Endometrial microvascular endothelial cells (primary cell): ENCODE measurements around the gene BCL2. TPM values are rescaled to one million over a fixed set of nuclear protein-coding genes. Genes with fewer than 3 reads are reported as not detected.

ENCODE experiments used
- in situ Hi-C: cut with HindIII; loops from 2 replicates; pipeline ENCODE4 v1.10.0; 2017; ENCODE audit warnings: low sequenced_read_pairs, low pct_unique_long_range_greater_than_20kb; ENCODE audit errors: inconsistent ontology term
- total RNA-seq: library from RNA; depleted of rRNA; stranded (reverse); fragments of >200 nt; gene quantifications from one replicate; pipeline ENCODE4 v1.2.3, GENCODE V29; 2015; ENCODE audit errors: inconsistent ontology term

Gene BCL2
- total RNA-seq, 1 donor from 2014 or later, result 0.56 TPM

DNA sequence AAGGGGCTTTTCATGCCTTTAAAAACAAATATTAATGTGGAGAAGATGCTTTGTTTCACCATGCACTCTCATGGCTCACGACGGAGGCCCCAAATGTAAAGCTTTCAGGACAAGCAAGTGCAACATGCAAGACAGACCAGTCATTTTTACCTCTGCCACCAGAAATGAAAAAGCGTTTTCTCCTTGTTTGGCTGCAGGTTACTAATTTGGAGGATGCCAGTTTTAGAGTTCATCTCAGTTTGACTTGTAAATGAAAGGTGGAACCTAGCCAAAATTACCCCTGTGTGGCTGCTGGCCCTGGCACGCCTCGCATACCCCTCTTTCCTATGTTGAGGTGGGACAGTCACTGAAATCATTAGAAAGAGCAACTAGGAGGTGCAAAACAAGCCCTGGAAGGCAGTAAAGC, 138.6 kb downstream of the BCL2 start:
- in situ Hi-C loops, result no loop called here

DNA sequence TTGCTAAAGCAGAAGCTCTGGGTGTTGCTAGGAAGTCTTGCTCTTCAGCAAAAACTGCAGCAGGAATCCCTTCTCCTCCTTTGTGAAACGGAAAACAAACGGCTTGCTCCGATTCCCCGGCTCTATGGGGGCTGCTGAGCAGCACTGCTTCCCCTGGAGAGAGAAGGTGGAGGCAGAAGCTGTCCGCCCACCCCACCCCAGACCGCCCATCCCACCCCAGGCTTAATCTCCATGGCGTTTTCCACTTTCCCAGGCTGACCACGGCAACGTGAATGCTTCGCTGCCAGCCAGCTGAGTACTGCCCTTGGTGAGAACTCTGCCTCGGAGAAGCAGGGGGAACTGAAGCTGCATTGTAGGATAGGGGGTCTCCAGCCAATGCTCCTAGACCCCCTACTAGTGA, 139.2 kb downstream of the BCL2 start:
- in situ Hi-C loops, result no loop called here

DNA sequence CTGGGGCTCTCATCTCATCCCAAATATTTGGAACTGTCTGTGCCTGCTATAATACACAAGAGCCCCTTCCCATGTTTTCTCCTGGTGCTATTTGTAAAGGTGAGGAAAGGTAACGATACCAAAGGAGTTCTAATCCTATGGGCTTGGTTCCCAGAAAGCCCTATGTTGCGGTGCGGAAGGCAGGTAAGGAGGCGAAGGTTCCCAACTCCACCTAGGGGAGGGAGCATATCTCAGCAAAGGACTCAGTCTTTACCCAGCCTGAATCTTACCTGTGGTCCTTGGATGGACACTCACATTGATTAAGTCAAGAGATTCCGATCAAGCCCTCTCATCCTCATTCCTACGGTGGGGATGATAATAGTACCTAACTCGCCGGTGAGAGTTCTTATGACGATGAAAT, 140.1 kb downstream of the BCL2 start:
- in situ Hi-C loops, result no loop called here

DNA sequence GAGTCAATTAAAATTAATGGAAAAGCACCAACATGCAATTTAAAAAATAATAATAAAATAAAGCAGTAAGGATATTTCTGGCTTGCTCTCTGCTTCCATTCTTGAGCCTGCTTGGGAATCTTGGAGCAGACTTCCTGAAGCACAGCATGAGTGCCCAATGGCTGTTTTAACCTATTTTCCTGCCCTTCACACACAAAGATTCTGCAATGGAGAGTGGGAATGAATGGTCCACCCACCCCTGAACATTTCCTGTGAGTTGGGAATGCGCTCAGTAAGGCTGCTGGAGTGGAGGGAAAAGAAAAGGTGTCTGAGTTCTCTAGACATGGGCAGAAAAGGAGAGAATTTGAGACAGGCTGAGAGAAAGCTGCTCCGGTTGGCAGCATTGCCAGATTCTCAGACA, 140.6 kb downstream of the BCL2 start:
- in situ Hi-C loops, result no loop called here

DNA sequence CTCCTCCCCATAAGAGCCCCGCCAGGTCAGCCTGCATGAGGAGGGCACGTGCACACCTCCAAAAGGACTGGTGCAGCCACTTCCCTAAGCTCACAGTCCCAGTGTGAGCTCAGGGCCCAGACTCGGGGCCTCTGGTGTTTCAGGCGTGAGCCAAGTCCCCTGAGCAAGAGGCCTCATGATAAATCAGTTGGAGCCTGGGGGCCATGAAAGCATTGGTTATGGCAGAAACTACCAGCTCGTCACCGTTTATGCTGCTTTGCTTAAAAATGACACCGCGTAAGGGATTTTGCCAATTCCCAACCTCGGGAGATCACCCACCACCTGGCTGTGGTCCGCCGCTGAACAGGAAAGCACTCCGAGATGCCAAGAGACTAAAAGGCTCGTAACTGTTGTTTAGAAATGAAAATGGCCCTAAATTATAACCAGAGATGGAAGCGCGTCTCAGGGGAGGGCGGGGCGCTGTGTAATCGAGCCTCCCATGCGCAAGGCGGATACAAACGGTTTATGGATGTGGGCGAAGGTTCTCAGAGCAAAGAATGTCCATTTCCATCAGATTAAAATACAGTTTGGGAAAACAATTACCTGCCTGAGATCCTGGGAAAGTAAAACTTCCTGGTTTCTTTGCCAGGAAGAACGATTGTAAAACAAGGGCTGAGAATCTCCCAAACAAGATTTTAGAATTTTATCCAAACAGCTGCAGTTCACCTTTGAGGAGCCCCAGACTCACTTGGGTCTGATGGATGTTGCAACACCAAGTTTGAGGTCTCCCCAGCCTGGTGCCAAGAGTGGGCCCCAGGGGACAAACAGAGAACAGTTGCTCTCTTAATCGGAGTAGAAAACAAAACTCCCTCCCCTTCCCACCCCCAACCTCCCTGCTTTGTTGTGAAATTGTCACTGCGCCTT, 141.4 kb downstream of the BCL2 start:
- in situ Hi-C loops, result no loop called here

DNA sequence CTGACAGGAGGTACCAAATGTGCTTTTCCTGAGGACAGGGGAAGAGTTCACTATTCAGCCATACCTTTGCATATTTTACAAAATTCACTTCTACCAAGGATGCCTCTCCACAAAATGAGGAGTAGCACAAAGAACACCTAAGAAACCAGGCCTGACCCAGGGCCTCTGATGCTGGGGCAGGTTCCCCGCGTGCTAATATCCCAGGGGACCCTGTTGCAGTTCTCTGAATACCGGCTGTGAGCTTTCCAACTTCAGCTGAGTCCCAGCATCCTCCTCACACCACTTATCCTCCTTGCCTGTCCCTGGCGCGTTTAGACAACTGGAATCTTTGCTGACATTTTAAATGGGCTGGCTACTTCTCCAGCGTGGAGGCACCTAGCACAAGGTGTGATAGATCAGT, 142.3 kb downstream of the BCL2 start:
- in situ Hi-C loops, result no loop called here

DNA sequence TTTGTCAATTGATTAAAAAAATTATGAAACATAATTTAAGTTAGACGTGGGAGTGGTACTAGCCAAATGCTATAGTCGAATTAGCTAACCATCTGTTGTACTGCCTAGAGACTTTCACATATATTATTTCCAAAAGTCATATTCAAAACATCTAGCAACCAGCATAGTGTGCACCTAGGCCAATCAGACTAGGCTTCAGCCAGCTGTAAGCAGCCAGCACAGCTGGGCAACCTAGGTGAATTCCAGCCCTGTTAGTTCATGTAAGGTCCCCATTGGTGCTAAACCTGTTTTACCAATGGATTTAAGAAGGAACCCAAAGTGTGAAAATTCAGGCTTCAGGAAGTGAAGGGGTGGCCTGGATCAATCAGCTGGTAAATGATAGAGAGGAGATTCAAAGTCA, 144.3 kb downstream of the BCL2 start:
- in situ Hi-C loops, result no loop called here

DNA sequence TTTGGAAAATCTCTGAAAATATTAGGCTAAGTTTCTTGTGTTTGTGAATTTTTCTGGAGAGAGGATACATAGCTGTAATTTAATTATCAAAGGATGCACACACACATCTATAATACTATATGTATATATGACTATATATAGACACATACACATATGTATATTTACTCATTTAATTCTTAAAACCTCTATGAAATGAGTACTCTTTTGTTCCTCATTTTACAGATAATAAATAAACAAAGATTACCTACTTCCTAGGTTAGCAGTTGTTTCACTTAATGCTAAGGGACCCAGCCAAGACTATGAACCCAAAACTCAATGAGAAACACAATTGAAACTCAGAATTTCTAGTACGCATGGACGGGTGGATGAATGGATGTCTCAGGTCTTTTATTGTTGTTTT, 145.6 kb downstream of the BCL2 start:
- in situ Hi-C loops, result no loop called here

DNA sequence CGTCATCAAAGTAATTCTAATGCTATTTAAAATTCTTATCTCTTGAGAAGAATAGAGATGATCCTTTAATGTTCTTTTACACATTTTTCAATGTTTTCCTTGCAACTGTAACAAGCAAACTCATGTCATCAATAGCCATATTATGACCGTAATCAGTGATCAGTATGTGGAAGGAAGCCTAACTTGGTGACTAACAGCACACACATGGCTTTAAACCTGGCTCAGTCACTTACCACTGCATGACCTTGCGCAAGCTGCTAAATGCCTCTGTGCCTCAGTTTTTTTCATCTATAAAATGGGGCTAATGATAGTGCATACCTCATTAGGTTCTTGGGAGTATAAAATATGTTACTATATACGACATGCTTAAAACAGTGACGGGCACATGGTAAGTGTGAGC, 149.7 kb downstream of the BCL2 start:
- in situ Hi-C loops, result no loop called here

DNA sequence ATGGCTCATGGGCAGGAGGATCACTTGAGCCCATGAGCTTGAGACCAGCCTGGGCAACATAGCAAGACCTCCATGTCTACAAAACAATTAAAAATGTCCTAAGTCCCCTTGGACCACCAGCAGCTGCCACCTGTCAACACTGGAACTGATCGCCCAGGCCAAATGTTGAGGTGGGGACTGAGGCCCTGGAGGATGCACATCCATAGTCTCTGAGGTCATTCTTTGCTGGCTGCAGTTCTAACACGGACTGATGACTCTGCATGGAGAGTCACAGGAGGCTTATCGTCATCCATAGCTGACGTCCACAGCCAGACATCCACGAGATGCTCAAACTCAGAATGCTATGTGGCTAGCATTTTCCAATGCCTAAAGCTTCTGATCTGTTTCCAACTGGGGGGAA, 151.3 kb downstream of the BCL2 start:
- in situ Hi-C loops, result no loop called here

DNA sequence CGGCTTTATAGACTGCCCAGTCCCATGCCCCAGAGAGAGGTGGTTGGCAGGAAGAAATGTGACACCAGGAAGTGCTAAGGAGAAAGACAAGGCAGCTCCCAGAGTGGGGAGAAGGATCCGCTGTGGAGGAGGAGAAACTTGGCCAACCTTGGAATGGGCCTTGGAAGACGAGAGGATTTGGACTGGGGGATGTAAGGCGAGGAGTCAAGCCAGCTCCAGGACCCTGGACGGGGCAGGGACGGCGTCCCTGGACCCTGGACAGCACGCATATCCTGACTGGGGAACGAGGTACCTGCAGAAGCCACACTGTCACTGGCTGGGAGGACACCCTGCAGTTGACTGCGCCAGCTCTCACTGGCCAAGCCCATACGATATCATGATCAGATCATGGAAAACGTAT, 153.4 kb downstream of the BCL2 start:
- in situ Hi-C loops, result no loop called here

DNA sequence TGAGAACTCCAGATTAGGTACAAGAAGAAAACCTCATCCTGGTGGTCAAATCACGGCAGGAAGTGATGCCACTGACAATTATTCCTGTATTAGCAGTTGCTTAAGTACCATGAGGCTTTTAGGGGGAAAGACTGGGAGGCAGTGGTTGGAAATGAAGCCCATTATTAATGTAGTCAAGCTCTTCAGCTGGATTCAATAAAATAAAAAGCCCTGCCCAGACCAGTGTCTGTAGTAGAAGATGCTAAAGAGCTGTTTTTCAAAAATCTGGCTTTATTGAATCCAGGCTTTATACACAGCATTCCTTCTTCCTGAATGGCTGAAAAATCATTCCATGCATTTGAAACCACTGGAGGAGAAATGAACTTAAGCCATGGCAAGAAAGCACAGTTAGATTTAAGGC, 155.2 kb downstream of the BCL2 start:
- in situ Hi-C loops, result no loop called here

DNA sequence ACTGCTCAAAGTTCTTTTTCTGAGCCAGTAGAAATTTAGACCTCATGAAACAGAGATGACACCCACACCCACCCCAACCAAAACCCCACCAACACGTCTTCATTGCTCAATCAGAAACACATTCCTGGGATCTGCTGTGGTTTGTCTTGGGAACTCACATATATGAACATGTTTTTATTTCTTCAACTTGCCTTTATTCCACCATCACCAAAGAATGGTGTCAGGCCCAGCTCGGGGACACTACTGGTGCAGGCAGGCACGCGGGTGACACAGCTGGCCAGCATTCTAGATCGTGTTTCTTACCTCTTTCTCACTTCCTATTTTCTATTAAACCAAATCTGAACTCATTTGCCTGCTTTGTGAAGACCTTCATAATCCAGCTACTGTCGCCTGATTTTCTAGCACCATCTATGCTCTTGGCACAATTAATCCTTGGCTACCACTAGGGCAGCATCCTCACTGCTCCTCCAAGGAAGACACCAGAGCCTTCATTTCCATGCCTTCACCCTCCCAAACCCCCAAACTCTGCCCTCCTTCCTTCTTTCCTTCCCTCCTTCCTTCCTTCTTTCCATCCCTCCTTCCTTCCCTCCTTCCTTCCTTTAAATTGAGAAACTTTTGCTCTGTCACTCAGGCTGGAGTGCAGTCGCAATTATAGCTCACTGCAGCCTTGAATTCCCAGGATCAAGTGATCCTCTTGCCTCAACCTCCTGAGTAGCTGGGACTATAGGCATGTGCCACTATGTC, 157.1 kb downstream of the BCL2 start:
- in situ Hi-C loops, result no loop called here

DNA sequence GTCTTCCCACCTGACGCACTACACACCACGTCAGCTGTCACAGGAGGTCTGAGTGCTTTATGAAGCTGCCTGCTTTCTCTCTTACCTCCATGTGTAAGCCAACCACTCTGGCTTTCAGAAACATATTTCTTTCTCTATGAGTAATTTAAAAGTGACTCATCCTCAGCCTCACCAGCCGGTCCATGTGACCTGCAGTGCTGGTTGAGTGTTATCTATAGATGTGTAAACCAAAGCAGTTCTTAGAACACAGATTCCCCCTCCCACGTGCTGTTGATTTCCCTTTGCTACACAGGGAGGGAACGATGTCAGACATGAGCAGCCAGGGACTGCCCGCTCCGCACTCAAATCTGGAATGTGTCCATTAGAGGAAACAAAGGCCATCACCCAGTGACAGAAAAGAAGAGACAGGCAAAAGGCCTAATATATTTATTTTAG, 157.8 kb downstream of the BCL2 start:
- in situ Hi-C loops, result no loop called here

DNA sequence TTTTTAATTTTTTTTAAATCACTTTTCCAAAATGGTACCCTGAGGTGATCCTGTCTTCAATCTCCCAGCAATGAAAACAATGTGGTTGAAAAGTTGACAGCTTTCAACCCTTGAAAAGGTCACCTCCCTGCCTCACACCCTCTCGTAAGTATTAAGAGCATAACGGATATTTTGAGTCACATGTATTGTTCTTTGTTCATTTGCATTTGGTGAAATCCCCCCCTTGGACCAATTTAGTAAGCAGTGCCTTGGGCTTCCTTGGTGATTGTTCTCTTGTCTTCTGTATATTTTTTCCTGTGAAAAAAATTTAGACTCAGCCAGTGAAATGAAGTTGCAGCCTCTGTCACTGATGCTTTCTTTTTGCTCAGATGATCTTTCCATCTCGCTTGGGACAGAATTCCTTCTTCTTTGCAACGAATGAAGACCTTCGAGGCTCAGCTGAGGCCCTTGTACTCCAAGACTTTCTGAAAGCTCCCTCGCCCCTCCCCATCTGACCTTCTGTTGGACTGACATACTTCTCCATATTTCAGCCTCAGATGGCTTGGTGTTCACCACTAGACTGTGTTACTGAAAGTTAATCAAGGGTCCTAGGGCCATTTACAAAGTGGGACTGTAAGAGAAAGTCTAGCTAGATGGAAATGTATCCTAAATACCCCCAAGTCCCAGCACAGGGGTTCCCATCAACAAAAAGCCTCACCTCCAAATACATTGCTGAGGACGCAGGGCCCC, 158.4 kb downstream of the BCL2 start:
- in situ Hi-C loops, result no loop called here

DNA sequence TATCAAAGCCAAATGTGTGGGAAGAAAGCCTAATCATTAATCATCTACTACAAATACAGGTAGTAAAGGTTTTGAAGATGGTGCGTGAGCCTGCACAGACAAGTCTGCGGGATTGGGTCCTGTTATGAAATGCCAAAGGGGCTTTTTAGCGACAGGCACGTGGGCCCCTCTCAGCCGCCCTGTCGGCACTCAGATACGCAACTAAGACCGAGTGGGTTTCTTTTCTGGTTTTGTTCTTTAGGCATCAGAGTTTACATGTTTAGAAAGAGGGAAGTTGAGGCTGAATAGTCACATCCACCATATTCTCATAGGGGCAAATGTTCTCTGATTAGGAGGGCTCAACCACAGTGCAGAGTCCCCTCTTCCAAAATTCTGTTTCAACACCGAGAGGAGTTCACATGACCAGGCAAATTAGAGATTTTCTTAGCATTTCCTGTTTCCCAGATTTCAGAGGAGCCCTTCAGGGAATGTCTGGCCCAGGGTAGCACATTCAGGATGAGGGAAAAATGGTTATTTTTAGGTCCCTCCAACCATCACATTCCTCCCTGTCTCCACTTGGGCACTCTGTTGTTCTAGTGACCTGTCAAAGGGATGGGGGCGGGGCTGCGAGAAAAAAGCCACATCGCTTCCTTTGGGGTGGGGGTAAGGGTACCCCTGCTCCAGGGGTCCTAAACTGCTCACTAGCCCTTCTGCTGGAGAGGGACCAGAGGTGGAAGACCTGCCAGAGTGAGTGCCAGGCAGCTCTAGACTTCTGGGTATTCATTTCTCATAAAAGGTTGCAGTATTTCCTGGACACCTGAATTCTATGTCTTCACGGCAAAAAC, 159.2 kb downstream of the BCL2 start:
- in situ Hi-C loops, result no loop called here

DNA sequence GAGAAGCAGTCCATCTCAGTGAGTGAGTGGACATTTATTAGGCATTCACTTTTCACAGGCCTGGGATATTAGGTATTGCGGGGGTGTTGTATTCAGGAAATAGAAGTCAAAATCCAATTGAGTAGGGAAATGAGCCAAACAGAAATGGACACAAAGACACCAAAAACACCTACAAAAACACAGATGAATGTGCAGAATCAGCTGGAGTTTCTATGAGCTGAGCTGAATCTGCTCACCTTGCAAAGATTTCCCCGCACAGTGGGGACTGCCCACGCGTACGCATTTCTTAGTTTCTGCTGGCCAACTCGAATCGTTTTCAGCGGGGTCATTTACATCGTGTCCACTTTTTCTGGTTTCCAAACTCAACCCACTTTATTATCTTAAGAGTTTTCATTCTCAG, 160.0 kb downstream of the BCL2 start:
- in situ Hi-C loops, result no loop called here

DNA sequence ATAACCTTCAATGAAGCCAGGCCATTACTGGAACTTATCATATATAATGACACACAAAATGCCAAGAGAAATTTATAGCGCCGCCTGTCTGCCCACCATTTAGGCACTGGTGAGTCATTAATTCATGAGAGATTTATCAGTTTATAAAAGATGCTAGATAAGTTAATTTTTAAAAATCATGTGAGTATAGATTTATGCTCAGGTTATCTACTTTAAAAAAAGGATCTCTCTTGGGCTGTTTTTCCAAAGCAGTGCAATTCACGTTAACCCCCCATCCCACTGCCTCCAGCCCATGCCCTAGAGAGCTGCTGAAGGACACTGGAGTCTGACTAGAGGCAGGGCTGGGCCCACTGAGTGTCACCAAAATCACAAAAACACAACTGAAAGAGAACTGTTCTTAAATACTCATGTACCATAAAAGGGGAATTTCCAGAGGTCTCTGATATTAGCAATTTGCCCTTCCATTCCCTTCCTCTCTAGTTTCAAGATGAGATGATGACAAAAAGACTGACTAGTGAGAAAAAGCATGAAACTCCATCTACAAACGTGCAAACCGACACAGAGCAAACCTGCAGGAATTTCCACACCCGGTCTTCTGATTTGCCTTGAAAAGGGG, 160.8 kb downstream of the BCL2 start:
- in situ Hi-C loops, result no loop called here
